Nephron (organoid): ENCODE results near the gene EGFLAM.

Experiments used
- H3K27ac Mint-ChIP-seq, 3 experiments: 2 replicates each; pipeline ENCODE4 v1.8.0; 2020; ENCODE audit warnings: mixed read lengths in 3 of 3, mild to moderate bottlenecking in 2 of 3, moderate library complexity in 1 of 3
- H3K27me3 Mint-ChIP-seq: 2 replicates; pipeline ENCODE4 v1.8.0; 2021; ENCODE audit warnings: low read depth, mild to moderate bottlenecking, moderate library complexity, mixed read lengths
- H3K36me3 Mint-ChIP-seq: 2 replicates; pipeline ENCODE4 v1.8.0; 2020; ENCODE audit warnings: low read depth, mixed read lengths
- H3K4me1 Mint-ChIP-seq: 2 replicates; pipeline ENCODE4 v1.8.0; 2020; ENCODE audit warnings: mixed read lengths
- H3K4me3 Mint-ChIP-seq, 3 experiments: 2 replicates each; pipeline ENCODE4 v1.8.0; 2020; ENCODE audit warnings: mild to moderate bottlenecking in 3 of 3, mixed read lengths in 3 of 3, moderate library complexity in 2 of 3
- H3K9me3 Mint-ChIP-seq: 2 replicates; pipeline ENCODE4 v1.8.0; 2020; ENCODE audit warnings: mixed read lengths
- CTCF ChIP-seq, 3 experiments: fragments of 200-600 bp; sonication (generic); IDR thresholded peaks; one replicate each; pipeline ENCODE4 v1.5.0; 2021; ENCODE audit warnings: antibody characterized with exemption in 3 of 3; ENCODE audit not compliant: unreplicated experiment in 3 of 3

The EGFLAM gene

GRCh38 chr5:38257308-38258041 is 884 bp upstream of the EGFLAM start:
- H3K9me3 Mint-ChIP-seq: peaks cover 7% of the 10 kb centered on the region
- H3K27me3 Mint-ChIP-seq: peaks cover 72% of the 10 kb centered on the region
- H3K4me3 Mint-ChIP-seq: peak overlapping the region; percentile 87 to 89 (median 89)
- no peak for TF ChIP-seq CTCF (IDR thresholded peaks at IDR 0.05; ENCODE audit: unreplicated experiment in 3 of 3)
- H3K4me1 Mint-ChIP-seq: peaks cover 24% of the 10 kb centered on the region
- H3K36me3 Mint-ChIP-seq: peaks cover 4% of the 10 kb centered on the region
- H3K27ac Mint-ChIP-seq: no peak overlapping the region

GRCh38 chr5:38258042-38258318 is 379 bp upstream of the EGFLAM start:
- peaks cover 76% of the 10 kb centered on the region for H3K27me3 Mint-ChIP-seq
- peaks cover 2% of the 10 kb centered on the region for H3K9me3 Mint-ChIP-seq
- peaks cover 4% of the 10 kb centered on the region for H3K36me3 Mint-ChIP-seq
- peak overlapping the region; percentile 87 to 89 (median 89) for H3K4me3 Mint-ChIP-seq
- no peak for TF ChIP-seq CTCF (IDR thresholded peaks at IDR 0.05; ENCODE audit: unreplicated experiment in 3 of 3)
- no peak overlapping the region for H3K27ac Mint-ChIP-seq
- H3K4me1 Mint-ChIP-seq: peaks cover 24% of the 10 kb centered on the region

GRCh38 chr5:38259062-38259808 is 876 bp downstream of the EGFLAM start:
- no peak for TF ChIP-seq CTCF (IDR thresholded peaks at IDR 0.05; ENCODE audit: unreplicated experiment in 3 of 3)
- H3K4me1 Mint-ChIP-seq: peaks cover 24% of the 10 kb centered on the region
- H3K4me3 Mint-ChIP-seq: peak overlapping the region; percentile 87 to 89 (median 89)
- H3K36me3 Mint-ChIP-seq: no peaks in the 10 kb centered on the region
- H3K9me3 Mint-ChIP-seq: no peaks in the 10 kb centered on the region
- peaks cover 88% of the 10 kb centered on the region for H3K27me3 Mint-ChIP-seq
- peak overlapping the region in 2 of 3 experiments; percentile 1 to 15 for H3K27ac Mint-ChIP-seq

- H3K4me3 Mint-ChIP-seq: peak overlapping the region; percentile 87 to 89 (median 89)
- H3K4me1 Mint-ChIP-seq: peaks cover 24% of the 10 kb centered on the region
- TF ChIP-seq CTCF (IDR thresholded peaks at IDR 0.05; ENCODE audit: unreplicated experiment in 3 of 3): no peak
- H3K9me3 Mint-ChIP-seq: no peaks in the 10 kb centered on the region
- peaks cover 94% of the 10 kb centered on the region for H3K27me3 Mint-ChIP-seq
- H3K36me3 Mint-ChIP-seq: no peaks in the 10 kb centered on the region
- H3K27ac Mint-ChIP-seq: no peak overlapping the region
Observed at GRCh38 chr5:38259809-38260160, 1.4 kb downstream of the EGFLAM start.

GRCh38 chr5:38263983-38264382 is 5.6 kb downstream of the EGFLAM start:
- peaks cover 5% of the 10 kb centered on the region for H3K4me1 Mint-ChIP-seq
- H3K27me3 Mint-ChIP-seq: peaks cover 73% of the 10 kb centered on the region
- no peaks in the 10 kb centered on the region for H3K36me3 Mint-ChIP-seq

More at GRCh38 chr5:38263983-38264382, 5.6 kb downstream of the EGFLAM start:
- no peak overlapping the region for H3K4me3 Mint-ChIP-seq
- no peaks in the 10 kb centered on the region for H3K9me3 Mint-ChIP-seq
- peak overlapping the region in 1 of 3 experiments; percentile 50 for H3K27ac Mint-ChIP-seq
- TF ChIP-seq CTCF (IDR thresholded peaks at IDR 0.05; ENCODE audit: unreplicated experiment in 3 of 3): no peak
